OCI-LY7 (cell line): ENCODE measurements around the gene CDKL1.

Experiments
- EZH2phosphoT487 ChIP-seq: fragments of 200-600 bp; sonication (generic); IDR thresholded peaks from 2 replicates; pipeline ENCODE4 v1.6.1; 2018; ENCODE audit warnings: low read depth, borderline replicate concordance, mild to moderate bottlenecking, mixed run types, antibody characterized with exemption, low read length, moderate library complexity, mixed read lengths
- TF ChIP-seq, protein P1 (sequence below): fragments of 200-600 bp; sonication (generic); conservative IDR thresholded peaks from 2 replicates; pipeline ENCODE4 v1.5.1; 2014; ENCODE audit warnings: mild to moderate bottlenecking, antibody characterized with exemption, low read length, moderate library complexity, mixed read lengths

DNA sequence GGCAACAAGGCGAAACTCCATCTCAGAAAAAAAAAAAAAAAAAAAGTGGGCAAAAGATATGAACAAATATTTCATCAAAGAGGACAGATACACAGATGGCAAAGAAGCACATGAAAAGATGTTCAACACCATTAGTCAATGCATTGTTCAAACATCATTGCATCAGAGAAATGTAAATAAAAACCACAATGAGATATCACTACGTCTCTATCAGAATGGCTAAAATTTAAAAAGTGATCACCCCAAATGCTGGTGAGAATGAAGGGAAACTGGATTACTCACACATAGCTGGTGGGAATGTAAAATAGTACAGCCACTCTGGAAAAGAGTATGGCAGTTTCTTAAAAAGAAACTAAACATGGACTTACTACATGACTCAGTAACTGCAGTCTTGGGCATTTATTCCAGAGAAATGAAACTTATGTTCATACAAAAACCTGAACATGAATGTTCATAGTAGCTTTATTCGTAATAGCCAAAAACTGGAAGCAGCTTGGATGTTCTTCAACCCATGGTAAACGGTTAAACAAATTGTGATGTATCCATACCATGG is 88.2 kb downstream of the CDKL1 start:
- TF ChIP-seq, protein P1, sequence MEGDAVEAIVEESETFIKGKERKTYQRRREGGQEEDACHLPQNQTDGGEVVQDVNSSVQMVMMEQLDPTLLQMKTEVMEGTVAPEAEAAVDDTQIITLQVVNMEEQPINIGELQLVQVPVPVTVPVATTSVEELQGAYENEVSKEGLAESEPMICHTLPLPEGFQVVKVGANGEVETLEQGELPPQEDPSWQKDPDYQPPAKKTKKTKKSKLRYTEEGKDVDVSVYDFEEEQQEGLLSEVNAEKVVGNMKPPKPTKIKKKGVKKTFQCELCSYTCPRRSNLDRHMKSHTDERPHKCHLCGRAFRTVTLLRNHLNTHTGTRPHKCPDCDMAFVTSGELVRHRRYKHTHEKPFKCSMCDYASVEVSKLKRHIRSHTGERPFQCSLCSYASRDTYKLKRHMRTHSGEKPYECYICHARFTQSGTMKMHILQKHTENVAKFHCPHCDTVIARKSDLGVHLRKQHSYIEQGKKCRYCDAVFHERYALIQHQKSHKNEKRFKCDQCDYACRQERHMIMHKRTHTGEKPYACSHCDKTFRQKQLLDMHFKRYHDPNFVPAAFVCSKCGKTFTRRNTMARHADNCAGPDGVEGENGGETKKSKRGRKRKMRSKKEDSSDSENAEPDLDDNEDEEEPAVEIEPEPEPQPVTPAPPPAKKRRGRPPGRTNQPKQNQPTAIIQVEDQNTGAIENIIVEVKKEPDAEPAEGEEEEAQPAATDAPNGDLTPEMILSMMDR, result no peak
- TF ChIP-seq EZH2phosphoT487, result no peak
